Transverse colon (tissue), 4 donors: Measurements from ENCODE around the gene DPP4. TPM values are rescaled to one million over a fixed set of nuclear protein-coding genes. Genes with fewer than 3 reads are reported as not detected.

Source experiments
- DNase-seq: peaks from one replicate; pipeline ENCODE4 v3.0.0-alpha.2; 2019
- H3K27ac ChIP-seq, 4 donors: fragments of 200-600 bp; sonication (generic); 2 replicates each; pipeline ENCODE4 v1.5.1; 2016 to 2018; ENCODE audit warnings: inconsistent platforms in 4 of 4
- H3K27me3 ChIP-seq: fragments of 200-600 bp; sonication (generic); 2 replicates; pipeline ENCODE4 v1.5.1; 2017; ENCODE audit warnings: inconsistent platforms
- H3K36me3 ChIP-seq, 4 donors: fragments of 200-600 bp; sonication (generic); 2 replicates each; pipeline ENCODE4 v1.5.1; 2017 to 2019; ENCODE audit warnings: inconsistent platforms in 4 of 4
- H3K4me1 ChIP-seq, 4 donors: fragments of 200-600 bp; sonication (generic); 2 replicates each; pipeline ENCODE4 v1.5.1; 2017 to 2020; ENCODE audit warnings: inconsistent platforms in 4 of 4
- H3K4me3 ChIP-seq, 4 donors: fragments of 200-600 bp; sonication (generic); 1 replicate in 1 of 4; 2 replicates in 3 of 4; pipeline versions ENCODE4 v1.5.1 to v1.6.1; 2017 to 2019; ENCODE audit warnings: inconsistent platforms in 4 of 4
- H3K9me3 ChIP-seq, 2 donors: fragments of 200-600 bp; sonication (generic); 2 replicates each; pipeline ENCODE4 v1.5.1; 2017 to 2019; ENCODE audit warnings: inconsistent platforms in 2 of 2
- EP300 ChIP-seq: sonication (generic); formaldehyde crosslinking; IDR thresholded peaks from one replicate; pipeline ENCODE4 v1.6.1; 2017; ENCODE audit warnings: antibody characterized with exemption, low read depth
- POLR2A ChIP-seq: fragments of 450-650 bp; IDR thresholded peaks from one replicate; pipeline ENCODE4 v1.6.1; 2016; ENCODE audit warnings: antibody characterized with exemption, mild to moderate bottlenecking, moderate library complexity
- POLR2AphosphoS5 ChIP-seq, 3 donors: sonication (generic); formaldehyde crosslinking; IDR thresholded peaks; one replicate each; pipeline ENCODE4 v1.6.1; 2016; ENCODE audit warnings: antibody characterized with exemption in 3 of 3
- WGBS, 2 donors: methylation state at CpG; one replicate each; pipeline ENCODE4 v1.1.5; 2018; ENCODE audit warnings: low coverage in 1 of 2; 5-methylcytosine and 5-hydroxymethylcytosine counted together
- in situ Hi-C, 4 donors: fragments of 200-750 bp; cut with MboI; loops; one replicate each; pipeline versions ENCODE4 v1.15.0 to v1.15.1; 2017; ENCODE audit warnings: low sequenced_read_pairs in 3 of 4, low pct_ligation_motif_present in 1 of 4, low pct_unique_long_range_greater_than_20kb in 1 of 4
- intact Hi-C: fragments of 100-400 bp; cut with DNase I; formaldehyde crosslinking; loops from one replicate; pipeline ENCODE4 v1.15.1; 2023; ENCODE audit warnings: low total_unique reads
- total RNA-seq, 4 donors: library from RNA; depleted of rRNA; stranded (reverse); fragments of >200 nt; gene quantifications; one replicate each; pipeline ENCODE4 v1.1.0, GENCODE V29; 2016
- TF ChIP-seq, protein P1 (sequence below), 5 experiments: fragments of 200-600 bp in 3 of 5; fragments of 450-650 bp in 2 of 5; sonication (generic) in 3 of 5; IDR thresholded peaks; 1 replicate in 2 of 5; 2 replicates in 3 of 5; pipeline ENCODE4 v1.5.1; 2016 to 2017; ENCODE audit warnings: antibody characterized with exemption in 5 of 5, inconsistent platforms in 3 of 5, mild to moderate bottlenecking in 2 of 5, moderate library complexity in 1 of 5

DPP4 gene
- total RNA-seq, 4 donors from 2014 or later: 1.6 to 12.7 (median 7.0) TPM

DNA sequence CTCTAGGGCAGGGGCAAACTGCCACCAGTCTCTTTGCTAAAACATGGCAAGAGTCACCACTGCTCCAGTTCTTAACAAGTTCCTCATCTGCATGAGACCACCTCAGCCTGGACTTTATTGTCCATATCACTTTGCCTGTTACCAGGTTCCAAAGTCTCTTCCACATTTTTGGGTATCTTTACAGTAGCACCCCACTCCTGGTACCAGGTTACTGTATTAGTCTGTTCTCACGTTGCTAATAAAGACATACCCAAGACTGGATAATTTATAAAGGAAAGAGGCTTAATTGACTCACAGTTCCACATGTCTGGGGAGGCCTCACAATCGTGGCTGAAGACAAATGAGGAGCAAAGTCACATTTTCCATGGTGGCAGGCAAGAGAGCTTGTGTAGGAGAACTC is 5.5 kb upstream of the DPP4 start:
- DNase-seq: no peak
- Histone ChIP-seq H3K4me3 (no peak overlapping the region), H3K9me3 (peaks cover 0 to 7% of the 10 kb centered on the region in 2 donors), H3K4me1 (peaks cover 0 to 10% (median 1%) of the 10 kb centered on the region in 4 donors), H3K27ac (no peak overlapping the region), H3K27me3 (no peaks in the 10 kb centered on the region), H3K36me3 (no peaks in the 10 kb centered on the region)
- in situ Hi-C loops (no loop called here), intact Hi-C loops (loop anchor here (10.0 kb wide), 1 partner anchor 55 kb away; no protein-coding TSS in a partner anchor)
- no peak for TF ChIP-seq EP300
- no peak for TF ChIP-seq POLR2AphosphoS5 (IDR thresholded peaks at IDR 0.05)
- no peak for TF ChIP-seq POLR2A
- TF ChIP-seq, protein P1, sequence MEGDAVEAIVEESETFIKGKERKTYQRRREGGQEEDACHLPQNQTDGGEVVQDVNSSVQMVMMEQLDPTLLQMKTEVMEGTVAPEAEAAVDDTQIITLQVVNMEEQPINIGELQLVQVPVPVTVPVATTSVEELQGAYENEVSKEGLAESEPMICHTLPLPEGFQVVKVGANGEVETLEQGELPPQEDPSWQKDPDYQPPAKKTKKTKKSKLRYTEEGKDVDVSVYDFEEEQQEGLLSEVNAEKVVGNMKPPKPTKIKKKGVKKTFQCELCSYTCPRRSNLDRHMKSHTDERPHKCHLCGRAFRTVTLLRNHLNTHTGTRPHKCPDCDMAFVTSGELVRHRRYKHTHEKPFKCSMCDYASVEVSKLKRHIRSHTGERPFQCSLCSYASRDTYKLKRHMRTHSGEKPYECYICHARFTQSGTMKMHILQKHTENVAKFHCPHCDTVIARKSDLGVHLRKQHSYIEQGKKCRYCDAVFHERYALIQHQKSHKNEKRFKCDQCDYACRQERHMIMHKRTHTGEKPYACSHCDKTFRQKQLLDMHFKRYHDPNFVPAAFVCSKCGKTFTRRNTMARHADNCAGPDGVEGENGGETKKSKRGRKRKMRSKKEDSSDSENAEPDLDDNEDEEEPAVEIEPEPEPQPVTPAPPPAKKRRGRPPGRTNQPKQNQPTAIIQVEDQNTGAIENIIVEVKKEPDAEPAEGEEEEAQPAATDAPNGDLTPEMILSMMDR (IDR thresholded peaks at IDR 0.05): no peak
- WGBS, 2 donors: 71 to 76% methylated on average over 1 to 2 of the region's 2 CpGs

DNA sequence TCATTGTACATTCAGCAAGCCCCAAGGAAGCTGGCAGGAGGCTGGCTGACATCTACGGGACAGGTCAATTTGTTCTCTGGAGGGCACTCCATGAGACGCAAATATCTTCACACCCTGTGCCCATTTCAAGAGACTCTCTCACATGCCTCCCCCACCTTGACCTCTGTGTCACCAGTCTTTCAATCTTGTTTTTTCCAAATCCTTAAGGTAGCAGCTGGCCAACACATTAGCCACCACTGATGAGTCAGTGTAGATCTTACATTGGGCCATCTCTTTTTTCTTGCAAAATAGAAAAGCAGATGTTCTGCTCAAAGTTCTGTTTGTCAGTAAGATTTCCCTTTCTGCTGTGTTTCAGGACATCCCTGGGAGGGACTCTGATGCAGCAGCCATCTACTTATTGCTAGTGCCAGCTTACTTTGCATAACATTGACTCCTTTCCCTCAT is 1.7 kb upstream of the DPP4 start:
- H3K4me1 ChIP-seq: peaks cover 4 to 27% (median 12%) of the 10 kb centered on the region in 4 donors
- no peak overlapping the region for H3K4me3 ChIP-seq
- no peak overlapping the region for H3K27ac ChIP-seq
- no peak for DNase-seq
- TF ChIP-seq POLR2AphosphoS5 (IDR thresholded peaks at IDR 0.05) (no peak), EP300 (no peak)
- TF ChIP-seq, protein P1 (IDR thresholded peaks at IDR 0.05): no peak
- 84% methylated on average over 2 of the region's 2 CpGs; no CpG with 5 or more reads in 1 of the 2 donors for WGBS, 2 donors
- no peaks in the 10 kb centered on the region for H3K36me3 ChIP-seq
- intact Hi-C loops: loop anchor here (10.0 kb wide), 1 partner anchor 51 kb away; no protein-coding TSS in a partner anchor
- in situ Hi-C loops: no loop called here
- no peaks in the 10 kb centered on the region for H3K27me3 ChIP-seq
- peaks cover 0 to 7% of the 10 kb centered on the region in 2 donors for H3K9me3 ChIP-seq

DNA sequence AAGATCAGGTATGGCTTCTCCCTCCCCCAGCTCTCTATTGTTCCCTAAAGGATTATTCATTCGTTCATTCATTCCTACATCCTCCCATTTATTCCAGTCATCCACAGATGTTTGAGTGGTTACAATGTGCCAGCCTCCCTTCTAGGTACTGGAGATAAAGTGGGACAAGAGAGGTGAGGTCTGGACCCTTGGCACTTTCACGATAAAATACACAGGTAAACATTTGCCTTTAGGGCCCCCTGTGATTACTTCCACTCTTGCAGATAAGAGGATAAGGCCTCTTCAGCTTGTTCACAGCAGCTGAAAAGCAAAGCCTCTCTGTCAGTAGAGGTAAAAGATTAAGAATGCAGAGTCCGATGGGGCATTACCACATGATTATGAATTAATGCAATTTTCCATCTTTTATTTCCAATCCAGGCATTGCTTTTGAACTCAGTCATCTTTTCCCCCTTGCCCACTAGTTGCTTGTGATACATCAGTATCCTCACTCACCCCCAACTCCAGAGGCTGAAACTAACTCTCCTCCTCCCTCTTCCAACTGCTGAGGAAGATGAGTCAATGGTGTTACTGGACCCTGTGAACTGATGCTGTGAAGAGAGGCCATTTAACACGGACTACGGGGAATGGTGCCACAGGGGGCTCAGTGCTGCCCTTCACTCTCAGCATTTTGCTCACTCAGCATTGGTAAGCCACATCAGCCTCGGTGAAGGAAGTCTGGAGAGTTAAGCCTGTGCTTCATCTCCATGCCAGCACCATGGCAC is 1.1 kb upstream of the DPP4 start:
- TF ChIP-seq EP300: no peak
- DNase-seq: no peak
- H3K9me3 ChIP-seq: peaks cover 0 to 7% of the 10 kb centered on the region in 2 donors
- H3K27ac ChIP-seq: no peak overlapping the region
- H3K4me1 ChIP-seq: peaks cover 4 to 31% (median 12%) of the 10 kb centered on the region in 4 donors
- H3K36me3 ChIP-seq: no peaks in the 10 kb centered on the region
- no peak overlapping the region for H3K4me3 ChIP-seq
- H3K27me3 ChIP-seq: no peaks in the 10 kb centered on the region
- in situ Hi-C loops: no loop called here
- 63 to 66% methylated on average over 3 to 6 of the region's 6 CpGs for WGBS, 2 donors
- intact Hi-C loops: loop anchor here (10.0 kb wide), 1 partner anchor 50 kb away; no protein-coding TSS in a partner anchor

DNA sequence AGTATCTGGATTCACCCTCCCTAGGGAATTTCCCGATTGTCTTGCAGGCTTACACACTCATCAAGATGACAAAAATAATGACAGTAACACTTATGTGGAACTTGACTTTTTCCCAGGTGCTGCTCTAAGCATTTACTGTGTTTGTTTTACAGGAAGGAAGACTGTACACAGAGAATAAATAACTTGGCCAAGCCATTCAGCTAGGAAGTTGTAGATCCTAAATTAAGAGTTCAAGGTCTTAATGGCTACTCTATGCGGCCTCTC is 549 bp upstream of the DPP4 start:
- no peaks in the 10 kb centered on the region for H3K27me3 ChIP-seq
- intact Hi-C loops: loop anchor here (10.0 kb wide), 1 partner anchor 50 kb away; no protein-coding TSS in a partner anchor
- 11 to 30% methylated on average over 2 of the region's 2 CpGs for WGBS, 2 donors
- H3K36me3 ChIP-seq: no peaks in the 10 kb centered on the region
- peak overlapping the region in 3 of 4 donors; percentile 54 to 67 (median 58) for H3K4me3 ChIP-seq
- peak overlapping the region in 2 of 4 donors; percentile 44 to 61 for H3K27ac ChIP-seq
- in situ Hi-C loops: no loop called here
- H3K4me1 ChIP-seq: peaks cover 4 to 33% (median 12%) of the 10 kb centered on the region in 4 donors
- H3K9me3 ChIP-seq: peaks cover 0 to 5% of the 10 kb centered on the region in 2 donors
- TF ChIP-seq EP300: no peak
- TF ChIP-seq, protein P1 (IDR thresholded peaks at IDR 0.05): no peak
- TF ChIP-seq POLR2A: no peak
- no peak for TF ChIP-seq POLR2AphosphoS5 (IDR thresholded peaks at IDR 0.05)
- DNase-seq: no peak
